Ovary (tissue), 3 donors: Measurements from ENCODE around the gene KDM8.

ENCODE experiments used
- EP300 ChIP-seq: sonication (generic); formaldehyde crosslinking; IDR thresholded peaks from one replicate; pipeline ENCODE4 v1.6.1; 2017; ENCODE audit warnings: antibody characterized with exemption
- TF ChIP-seq, protein P1 (sequence below), 3 donors: fragments of 450-650 bp in 2 of 3; fragments of 200-600 bp in 1 of 3; IDR thresholded peaks; one replicate each; pipeline versions ENCODE4 v1.5.1 to v1.8.0; 2016 to 2022; ENCODE audit warnings: antibody characterized with exemption in 3 of 3, mild to moderate bottlenecking in 1 of 3
- donor health status: DM: no; HTN: no; CAD: no.

DNA sequence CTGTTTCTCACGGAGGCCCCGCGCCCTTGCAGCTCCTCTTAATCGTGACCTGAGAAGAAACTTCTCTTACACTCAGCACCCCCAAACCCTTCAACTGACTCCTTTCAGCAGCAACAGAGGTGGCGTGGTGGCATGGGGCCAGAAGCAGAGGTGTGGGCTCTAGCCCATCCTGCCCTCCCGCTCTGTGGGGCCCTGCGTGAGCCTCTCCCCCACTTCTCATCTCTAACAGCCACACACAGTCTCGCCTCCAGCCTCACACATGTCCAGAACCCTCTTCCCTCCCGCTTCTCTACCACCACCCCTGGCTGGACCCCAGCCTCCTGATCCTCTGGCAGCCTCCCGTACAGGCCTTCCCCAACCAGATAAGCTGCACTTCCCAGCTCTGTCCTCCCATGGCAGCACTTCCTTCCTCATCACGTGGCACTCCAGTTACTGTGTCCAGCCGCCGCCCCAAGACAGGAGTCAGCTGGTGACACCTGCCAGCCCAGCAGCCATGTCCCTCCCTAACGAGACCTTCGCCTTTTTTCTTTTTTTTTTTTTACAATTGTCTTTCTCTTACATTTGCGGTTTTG lies 34.8 kb downstream of the KDM8 start:
- TF ChIP-seq, protein P1, sequence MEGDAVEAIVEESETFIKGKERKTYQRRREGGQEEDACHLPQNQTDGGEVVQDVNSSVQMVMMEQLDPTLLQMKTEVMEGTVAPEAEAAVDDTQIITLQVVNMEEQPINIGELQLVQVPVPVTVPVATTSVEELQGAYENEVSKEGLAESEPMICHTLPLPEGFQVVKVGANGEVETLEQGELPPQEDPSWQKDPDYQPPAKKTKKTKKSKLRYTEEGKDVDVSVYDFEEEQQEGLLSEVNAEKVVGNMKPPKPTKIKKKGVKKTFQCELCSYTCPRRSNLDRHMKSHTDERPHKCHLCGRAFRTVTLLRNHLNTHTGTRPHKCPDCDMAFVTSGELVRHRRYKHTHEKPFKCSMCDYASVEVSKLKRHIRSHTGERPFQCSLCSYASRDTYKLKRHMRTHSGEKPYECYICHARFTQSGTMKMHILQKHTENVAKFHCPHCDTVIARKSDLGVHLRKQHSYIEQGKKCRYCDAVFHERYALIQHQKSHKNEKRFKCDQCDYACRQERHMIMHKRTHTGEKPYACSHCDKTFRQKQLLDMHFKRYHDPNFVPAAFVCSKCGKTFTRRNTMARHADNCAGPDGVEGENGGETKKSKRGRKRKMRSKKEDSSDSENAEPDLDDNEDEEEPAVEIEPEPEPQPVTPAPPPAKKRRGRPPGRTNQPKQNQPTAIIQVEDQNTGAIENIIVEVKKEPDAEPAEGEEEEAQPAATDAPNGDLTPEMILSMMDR (IDR thresholded peaks at IDR 0.05): no peak
- no peak for TF ChIP-seq EP300
